Karpas-422 (cell line): ENCODE data around the gene LBHD2. TPM values are rescaled to one million over a fixed set of nuclear protein-coding genes. Genes with fewer than 3 reads are reported as not detected.

Experiments used
- DNase-seq: peaks from one replicate; pipeline ENCODE4 v3.0.0-alpha.2; 2015
- H2AFZ ChIP-seq: fragments of 200-600 bp; sonication (generic); 2 replicates; pipeline ENCODE4 v1.6.1; 2014; ENCODE audit warnings: antibody characterized with exemption, low read length, mixed read lengths
- H3K27ac ChIP-seq: fragments of 200-600 bp; sonication (generic); 2 replicates; pipeline ENCODE4 v1.5.1; 2014; ENCODE audit warnings: mild to moderate bottlenecking, low read length, moderate library complexity
- H3K27me3 ChIP-seq: fragments of 200-600 bp; sonication (generic); 2 replicates; pipeline ENCODE4 v1.6.1; 2014; ENCODE audit warnings: low read length, mixed read lengths
- H3K36me3 ChIP-seq: fragments of 200-600 bp; sonication (generic); 2 replicates; pipeline ENCODE4 v1.6.1; 2014; ENCODE audit warnings: low read length, mixed read lengths; ENCODE audit not compliant: insufficient read depth
- H3K4me1 ChIP-seq: fragments of 200-600 bp; sonication (generic); 2 replicates; pipeline ENCODE4 v1.6.1; 2014; ENCODE audit warnings: mild to moderate bottlenecking, low read length, mixed read lengths
- H3K4me2 ChIP-seq: fragments of 200-600 bp; sonication (generic); 2 replicates; pipeline ENCODE4 v1.6.1; 2014; ENCODE audit warnings: low read length, low read depth, mild to moderate bottlenecking; ENCODE audit not compliant: poor library complexity, severe bottlenecking
- H3K4me3 ChIP-seq: fragments of 200-600 bp; sonication (generic); 2 replicates; pipeline ENCODE4 v1.5.1; 2014; ENCODE audit warnings: mild to moderate bottlenecking, antibody characterized with exemption, low read length, mixed read lengths
- H3K79me2 ChIP-seq: fragments of 200-600 bp; sonication (generic); 2 replicates; pipeline ENCODE4 v1.6.1; 2014; ENCODE audit warnings: mild to moderate bottlenecking, low read length, mixed read lengths
- H3K9ac ChIP-seq: fragments of 200-600 bp; sonication (generic); 2 replicates; pipeline ENCODE4 v1.6.0; 2014; ENCODE audit warnings: low read length
- H3K9me2 ChIP-seq: fragments of 200-600 bp; sonication (generic), shearing (Covaris generic); replicated peaks from 2 replicates; pipeline ENCODE4 v1.6.0; 2014; ENCODE audit warnings: mild to moderate bottlenecking, low read length, moderate library complexity; ENCODE audit not compliant: insufficient read depth
- H3K9me3 ChIP-seq: fragments of 300-700, 200-600 bp; sonication (generic); 2 replicates; pipeline ENCODE4 v1.6.1; 2014; ENCODE audit warnings: low read length, mixed read lengths
- H4K20me1 ChIP-seq: fragments of 200-600 bp; sonication (generic); 2 replicates; pipeline ENCODE4 v1.6.1; 2014; ENCODE audit warnings: mild to moderate bottlenecking, antibody characterized with exemption, low read length, low read depth; ENCODE audit not compliant: insufficient read depth
- total RNA-seq: library from RNA; depleted of rRNA; stranded (reverse); fragments of >200 nt; shearing (Covaris generic); gene quantifications from 2 replicates; pipeline ENCODE4 v1.2.3, GENCODE V29; 2014; ENCODE audit warnings: low replicate concordance

LBHD2 gene
- total RNA-seq, 1 experiment from 2014 or later: not detected

- Histone ChIP-seq H3K9ac (no peak overlapping the region), H4K20me1 (no peaks in the 10 kb centered on the region), H3K79me2 (no peaks in the 10 kb centered on the region), H3K4me1 (peaks cover 9% of the 10 kb centered on the region; the same call in 1 of the 2 replicates), H3K4me3 (no peak overlapping the region), H3K36me3 (no peaks in the 10 kb centered on the region), H3K27me3 (no peaks in the 10 kb centered on the region), H2AFZ (no peak overlapping the region), H3K9me3 (no peaks in the 10 kb centered on the region), H3K9me2 (no peaks in the 10 kb centered on the region), H3K4me2 (no peak overlapping the region), H3K27ac (no peak overlapping the region)
- DNase-seq: no peak
These were observed 27.5 kb upstream of the LBHD2 start for GRCh38 chr14:103056322-103057027.

GRCh38 chr14:103057028-103057371, 27.0 kb upstream of the LBHD2 start:
- H3K36me3 ChIP-seq: no peaks in the 10 kb centered on the region
- no peaks in the 10 kb centered on the region for H3K79me2 ChIP-seq
- no peak for DNase-seq
- H3K9ac ChIP-seq: no peak overlapping the region
- no peaks in the 10 kb centered on the region for H3K27me3 ChIP-seq
- no peak overlapping the region for H3K27ac ChIP-seq
- H3K9me3 ChIP-seq: no peaks in the 10 kb centered on the region
- no peak overlapping the region for H2AFZ ChIP-seq
- H3K4me3 ChIP-seq: no peak overlapping the region
- H3K4me2 ChIP-seq: no peak overlapping the region
- no peaks in the 10 kb centered on the region for H3K9me2 ChIP-seq
- H4K20me1 ChIP-seq: no peaks in the 10 kb centered on the region
- H3K4me1 ChIP-seq: peaks cover 9% of the 10 kb centered on the region; the same call in 1 of the 2 replicates

GRCh38 chr14:103057372-103058163, 26.4 kb upstream of the LBHD2 start, which contains the start of gene CDC42BPB:
Gene CDC42BPB (minus strand): TSS chr14:103057549. CDS start chr14:103057173, 376 bp downstream.
- Histone ChIP-seq H3K27me3 (no peaks in the 10 kb centered on the region), H3K4me1 (0 out of 2 replicates have a peak, but pooled peaks cover 5% of the 10 kb centered on the region), H3K27ac (no peak within 1 kb of the TSS), H3K36me3 (no peaks in the 10 kb centered on the region), H4K20me1 (no peaks in the 10 kb centered on the region), H3K9me3 (no peaks in the 10 kb centered on the region), H3K4me3 (no peak within 1 kb of the TSS), H2AFZ (no peak within 1 kb of the TSS), H3K4me2 (no peak within 1 kb of the TSS), H3K9me2 (no peaks in the 10 kb centered on the region), H3K9ac (no peak within 1 kb of the TSS), H3K79me2 (no peaks in the 10 kb centered on the region)
- DNase-seq: no peak

DNA sequence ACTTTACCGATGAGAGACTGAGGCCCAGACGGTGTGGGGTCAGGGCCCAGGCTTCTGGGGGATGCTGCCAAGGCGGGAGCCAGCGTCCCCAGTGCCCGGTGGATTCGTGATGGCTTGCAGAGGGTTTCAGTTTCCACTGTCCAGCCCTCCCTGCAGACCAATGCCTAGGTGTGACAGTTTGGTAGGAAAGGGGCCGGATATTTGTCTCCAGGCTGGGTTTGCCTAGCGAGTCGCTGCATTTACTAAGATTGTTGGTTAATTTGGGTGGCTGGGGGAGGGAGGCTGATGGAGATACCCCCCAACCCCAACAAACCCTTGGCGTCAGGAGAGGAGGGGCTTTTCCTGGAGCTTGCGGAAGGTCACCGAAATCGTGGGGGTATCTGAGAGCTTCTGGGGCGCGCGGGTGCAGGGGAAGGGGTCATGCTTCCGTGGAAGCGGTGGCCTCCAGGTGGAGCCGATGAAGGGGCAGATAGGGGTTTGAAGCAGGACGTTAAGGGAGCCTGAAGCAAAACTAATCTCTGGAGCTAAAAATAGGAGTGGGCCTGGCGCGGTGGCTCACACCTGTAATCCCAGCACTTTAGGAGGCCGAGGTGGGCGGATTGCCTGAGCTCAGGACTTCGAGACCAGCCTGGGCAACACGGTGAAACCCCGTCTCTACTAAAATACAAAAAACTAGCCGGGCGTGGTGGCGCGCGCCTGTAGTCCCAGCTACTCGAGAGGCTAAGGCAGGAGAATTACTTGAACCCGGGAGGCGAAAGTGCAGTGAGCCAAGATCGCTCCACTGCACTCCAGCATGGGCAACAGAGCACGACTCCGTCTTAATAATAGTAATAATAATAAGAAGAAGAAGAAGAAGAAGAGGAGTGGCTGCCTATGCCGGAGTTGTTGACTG, 25.6 kb upstream of the LBHD2 start:
- Histone ChIP-seq H3K27me3 (no peaks in the 10 kb centered on the region), H3K9me2 (no peaks in the 10 kb centered on the region), H2AFZ (no peak overlapping the region), H3K4me1 (0 out of 2 replicates have a peak, but pooled peaks cover 3% of the 10 kb centered on the region), H3K27ac (no peak overlapping the region), H4K20me1 (no peaks in the 10 kb centered on the region), H3K36me3 (no peaks in the 10 kb centered on the region), H3K79me2 (no peaks in the 10 kb centered on the region), H3K9me3 (no peaks in the 10 kb centered on the region), H3K4me2 (no peak overlapping the region), H3K4me3 (no peak overlapping the region), H3K9ac (no peak overlapping the region)
- no peak for DNase-seq

- Histone ChIP-seq H3K27me3 (no peaks in the 10 kb centered on the region), H3K9me2 (no peaks in the 10 kb centered on the region), H3K27ac (no peak overlapping the region), H2AFZ (no peak overlapping the region), H3K36me3 (no peaks in the 10 kb centered on the region), H3K4me1 (0 out of 2 replicates have a peak, but pooled peaks cover 3% of the 10 kb centered on the region), H3K4me2 (no peak overlapping the region), H3K79me2 (no peaks in the 10 kb centered on the region), H3K9ac (no peak overlapping the region), H3K9me3 (no peaks in the 10 kb centered on the region), H4K20me1 (no peaks in the 10 kb centered on the region), H3K4me3 (no peak overlapping the region)
- DNase-seq: no peak
These were observed 24.5 kb upstream of the LBHD2 start for GRCh38 chr14:103059556-103059955.

DNA sequence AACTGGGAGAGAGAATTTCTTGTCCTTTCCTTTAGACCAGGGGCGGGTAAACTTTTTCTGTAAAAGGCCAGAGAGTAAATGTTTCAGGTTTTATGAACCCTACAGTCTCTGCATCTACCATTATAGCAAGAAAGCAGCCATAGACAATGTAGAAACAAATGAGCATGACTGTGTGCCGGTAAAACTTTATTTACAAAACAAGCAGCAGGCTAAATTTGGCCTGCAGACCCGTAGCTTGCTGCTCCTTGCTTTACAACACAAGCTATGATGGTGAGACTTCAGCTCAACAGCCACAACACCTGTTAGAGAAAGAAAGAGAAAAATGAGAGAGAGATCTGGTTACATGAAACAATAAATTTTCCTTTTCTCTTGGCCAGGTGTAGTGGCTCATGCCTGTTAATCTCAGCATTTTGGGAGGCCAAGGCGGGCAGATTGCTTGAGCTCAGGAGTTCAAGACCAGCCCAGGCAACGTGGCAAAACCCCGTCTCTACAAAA, 22.5 kb upstream of the LBHD2 start:
- no peaks in the 10 kb centered on the region for H3K9me2 ChIP-seq
- H4K20me1 ChIP-seq: no peaks in the 10 kb centered on the region
- H3K36me3 ChIP-seq: no peaks in the 10 kb centered on the region
- H3K27ac ChIP-seq: no peak overlapping the region
- no peak overlapping the region for H3K9ac ChIP-seq
- H3K79me2 ChIP-seq: no peaks in the 10 kb centered on the region
- no peak overlapping the region for H3K4me2 ChIP-seq
- no peak overlapping the region for H3K4me3 ChIP-seq
- DNase-seq: no peak
- no peaks in the 10 kb centered on the region for H3K27me3 ChIP-seq
- 0 out of 2 replicates have a peak, but pooled peaks cover 3% of the 10 kb centered on the region for H3K4me1 ChIP-seq
- H3K9me3 ChIP-seq: no peaks in the 10 kb centered on the region
- H2AFZ ChIP-seq: no peak overlapping the region

DNA sequence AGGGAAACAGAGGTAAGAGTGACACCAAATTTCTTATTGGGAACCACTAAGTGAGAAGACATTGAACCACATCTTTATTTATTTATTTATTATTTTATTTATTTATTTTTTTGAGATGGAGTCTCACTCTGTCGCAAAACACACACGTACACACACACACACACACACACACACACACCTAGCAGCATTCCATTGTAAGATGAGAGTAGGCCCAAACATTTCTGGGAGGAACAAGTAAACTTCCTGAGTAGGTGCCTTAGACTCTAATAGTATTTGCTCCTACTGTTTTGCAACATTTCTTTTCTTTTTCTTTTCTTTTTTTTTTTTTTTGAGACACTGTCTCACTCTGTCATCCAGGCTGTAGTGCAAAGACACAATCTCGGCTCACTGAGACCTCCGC, 19.6 kb upstream of the LBHD2 start:
- H3K9me3 ChIP-seq: no peaks in the 10 kb centered on the region
- no peak for DNase-seq
- no peaks in the 10 kb centered on the region for H3K9me2 ChIP-seq
- no peaks in the 10 kb centered on the region for H3K36me3 ChIP-seq
- no peaks in the 10 kb centered on the region for H3K27me3 ChIP-seq
- H4K20me1 ChIP-seq: no peaks in the 10 kb centered on the region
- H3K79me2 ChIP-seq: no peaks in the 10 kb centered on the region
- no peaks in the 10 kb centered on the region for H3K4me1 ChIP-seq
- no peak overlapping the region for H3K4me2 ChIP-seq
- no peak overlapping the region for H3K4me3 ChIP-seq
- H3K9ac ChIP-seq: no peak overlapping the region
- no peak overlapping the region for H3K27ac ChIP-seq
- no peak overlapping the region for H2AFZ ChIP-seq
